Ovary (tissue), 9 donors: ENCODE measurements around the gene TAF11L6. TPM values are rescaled to one million over a fixed set of nuclear protein-coding genes. Genes with fewer than 3 reads are reported as not detected.
A peak's percentile ranks its signal among the peaks of the same experiment; 100 is the strongest.
"Not testable (repeated sequence)": the region's sequence is repeated elsewhere in the genome, so short reads cannot be mapped to it uniquely, and the experiment has no call there.

Experiments
- DNase-seq, 5 donors: peaks; one replicate each; pipeline ENCODE4 v3.0.0-alpha.2; 2019 to 2020
- H3K27ac ChIP-seq, 2 donors: fragments of 200-600 bp; one replicate each; pipeline versions ENCODE4 v1.5.1 to v1.8.0; 2019 to 2022
- H3K27me3 ChIP-seq: fragments of 200-600 bp; one replicate; pipeline ENCODE4 v1.8.0; 2022
- H3K36me3 ChIP-seq: fragments of 200-600 bp; sonication (generic); one replicate; pipeline ENCODE4 v1.5.1; 2019
- H3K4me1 ChIP-seq: one replicate; pipeline ENCODE4 v1.8.1; 2013; ENCODE audit warnings: mild to moderate bottlenecking, moderate library complexity; ENCODE audit not compliant: insufficient read depth
- H3K4me3 ChIP-seq: fragments of 200-600 bp; sonication (generic); one replicate; pipeline ENCODE4 v1.5.1; 2017
- H3K9me3 ChIP-seq, 2 donors: fragments of 200-600 bp in 1 of 2; sonication (generic) in 1 of 2; one replicate each; pipeline versions ENCODE4 v1.5.1 to v1.8.1; 2013 to 2019; ENCODE audit warnings: mild to moderate bottlenecking in 1 of 2, moderate library complexity in 1 of 2
- WGBS, 3 donors: extraction: QIAGEN DNeasy Blood & Tissue Kit in 1 of 3; methylation state at CpG; one replicate each; pipeline versions ENCODE4 v1.1.5 to v1.1.7; 2013 to 2017; 5-methylcytosine and 5-hydroxymethylcytosine counted together
- intact Hi-C, 4 donors: fragments of 100-400 bp; cut with DNase I; formaldehyde crosslinking; loops; one replicate each; pipeline versions ENCODE4 v1.11.0 to v1.15.1; 2022 to 2023
- polyA plus RNA-seq, 2 donors: library from polyadenylated mRNA; stranded (reverse); fragments of 200-250 nt in 1 of 2; fragments of 350-450 nt in 1 of 2; fragmentation: Illumina TruSeq in 1 of 2; extraction: RNeasy Lipid Tissue Mini Kit (QIAGEN cat#74804) in 1 of 2; gene quantifications; one replicate each; pipeline ENCODE4 v1.2.3, GENCODE V29; 2013 to 2014
- small RNA-seq: library from RNA; depleted of rRNA; stranded (forward); fragments of <200 nt; gene quantifications from one replicate; pipeline ENCODE3, GENCODE V24; 2016
- total RNA-seq, 7 donors: library from RNA; depleted of rRNA in 2 of 7; stranded (reverse); fragments of >200 nt in 2 of 7; fragmentation: NEBNext Ultra II Directional in 3 of 7; extraction: Animal tissue kit (Norgen Biotek cat#: 25700) in 3 of 7; gene quantifications; one replicate each; pipeline versions ENCODE4 v1.1.0 to v1.2.4, GENCODE V29; 2016 to 2023
- donor health status: DM: no; HTN: no; CAD: no; lungs with moderate emphysema.
- donor health status: DM: no; HTN: no; CAD: no.
- donor health status: Bipolar disorder and iron deficiency.
- donor health status: DM: yes; HTN: yes; CAD: no.
- donor health status: DM: no; HTN: no; CAD: no.
- donor health status: DM: yes; HTN: yes; CAD: no.

TAF11L6 gene
- total and polyA plus RNA-seq, 9 donors: not detected

DNA sequence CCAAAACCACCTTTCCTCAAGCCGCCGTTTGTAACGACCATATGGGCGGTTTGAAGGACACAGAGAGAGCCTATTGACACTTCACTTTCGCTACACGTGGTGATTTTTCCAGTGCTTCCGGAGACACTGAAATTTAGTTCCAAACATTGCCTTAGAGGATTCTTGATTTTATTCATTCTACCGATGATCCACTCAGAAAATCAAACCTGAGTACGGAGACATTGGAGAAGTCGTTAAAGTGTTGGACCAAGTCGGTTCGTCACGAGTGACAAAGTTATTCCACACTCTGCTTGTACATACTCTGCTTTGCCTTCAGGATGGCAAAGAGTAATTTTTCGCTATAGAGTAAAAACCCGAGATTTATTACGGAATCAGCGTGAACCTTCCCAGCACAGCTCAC is 2.0 kb upstream of the TAF11L6 start:
- H3K4me3 ChIP-seq, H3K9me3 ChIP-seq, H3K36me3 ChIP-seq, H3K4me1 ChIP-seq, H3K27ac ChIP-seq, intact Hi-C loops, H3K27me3 ChIP-seq: not testable (repeated sequence)
- 89 to 92% (median 90%) methylated on average over 9 to 17 of the region's 17 CpGs for WGBS, 3 donors
- DNase-seq: peak in 3 of 5 donors; percentile 17 to 37 (median 28)

Small RNA genes lying within 50 kb of the gene (small RNA-seq; reads per million reads assigned to genes)
- not detected for gene AC106774.3

Other genes with a start within 250 kb of the TAF11L6 start
- not detected for gene TAF11L2, start 30.4 kb upstream of the TAF11L6 start, total RNA-seq
- gene TAF11L2, start 30.4 kb upstream of the TAF11L6 start, polyA plus RNA-seq: not detected
- not detected for gene TAF11L3, start 10.3 kb upstream of the TAF11L6 start, total RNA-seq
- gene TAF11L3, start 10.3 kb upstream of the TAF11L6 start, polyA plus RNA-seq: not detected
- gene TAF11L4, start 6.9 kb upstream of the TAF11L6 start, total RNA-seq: not detected
- gene TAF11L4, start 6.9 kb upstream of the TAF11L6 start, polyA plus RNA-seq: not detected
- gene TAF11L5, start 3.4 kb upstream of the TAF11L6 start, total RNA-seq: not detected
- gene TAF11L5, start 3.4 kb upstream of the TAF11L6 start, polyA plus RNA-seq: not detected
- not detected for gene TAF11L7, start 57.1 kb downstream of the TAF11L6 start, total RNA-seq
- not detected for gene TAF11L7, start 57.1 kb downstream of the TAF11L6 start, polyA plus RNA-seq
- not detected for gene TAF11L8, start 62.3 kb downstream of the TAF11L6 start, total RNA-seq
- not detected for gene TAF11L8, start 62.3 kb downstream of the TAF11L6 start, polyA plus RNA-seq
- gene TAF11L9, start 65.7 kb downstream of the TAF11L6 start, total RNA-seq: not detected
- gene TAF11L9, start 65.7 kb downstream of the TAF11L6 start, polyA plus RNA-seq: not detected
- not detected for gene TAF11L10, start 69.2 kb downstream of the TAF11L6 start, total RNA-seq
- gene TAF11L10, start 69.2 kb downstream of the TAF11L6 start, polyA plus RNA-seq: not detected
- gene TAF11L11, start 75.5 kb downstream of the TAF11L6 start, total RNA-seq: not detected
- not detected for gene TAF11L11, start 75.5 kb downstream of the TAF11L6 start, polyA plus RNA-seq
- gene TAF11L12, start 81.7 kb downstream of the TAF11L6 start, total RNA-seq: not detected
- gene TAF11L12, start 81.7 kb downstream of the TAF11L6 start, polyA plus RNA-seq: not detected
- gene TAF11L13, start 103.4 kb downstream of the TAF11L6 start, total RNA-seq: not detected
- not detected for gene TAF11L13, start 103.4 kb downstream of the TAF11L6 start, polyA plus RNA-seq
- not detected for gene TAF11L14, start 105.8 kb downstream of the TAF11L6 start, total RNA-seq
- gene TAF11L14, start 105.8 kb downstream of the TAF11L6 start, polyA plus RNA-seq: not detected